HG02870 (cell line): ENCODE measurements around the gene PLRG1.

ENCODE experiments used
- ATAC-seq: cut with Tn5 transposase; IDR thresholded peaks from one replicate; pipeline ENCODE4 v1.9.1; 2021; ENCODE audit warnings: mild to moderate bottlenecking, moderate library complexity; ENCODE audit not compliant: unreplicated experiment

PLRG1 gene

GRCh38 chr4:154526151-154526550 lies 24.0 kb downstream of the PLRG1 start:
- ATAC-seq, result peak; percentile 66

DNA sequence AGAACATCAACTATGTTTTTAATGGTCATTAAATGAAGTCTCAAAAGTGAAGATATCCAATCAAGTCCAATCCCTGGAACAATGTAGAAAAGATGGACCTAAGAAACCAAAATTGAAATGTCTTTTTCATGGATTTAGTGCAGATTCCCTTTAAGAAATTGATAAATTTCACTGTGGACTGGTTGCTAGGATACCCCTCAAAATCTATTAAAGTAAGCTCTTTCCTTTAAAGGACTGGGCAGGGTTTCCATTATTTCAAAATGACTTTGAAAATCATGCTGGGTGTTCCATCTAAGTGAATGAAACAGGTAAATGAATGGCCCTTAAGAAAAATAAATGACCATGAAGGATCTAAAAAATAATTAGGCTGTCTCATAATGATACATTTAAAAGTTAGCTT lies 28.6 kb downstream of the PLRG1 start:
- no peak for ATAC-seq

DNA sequence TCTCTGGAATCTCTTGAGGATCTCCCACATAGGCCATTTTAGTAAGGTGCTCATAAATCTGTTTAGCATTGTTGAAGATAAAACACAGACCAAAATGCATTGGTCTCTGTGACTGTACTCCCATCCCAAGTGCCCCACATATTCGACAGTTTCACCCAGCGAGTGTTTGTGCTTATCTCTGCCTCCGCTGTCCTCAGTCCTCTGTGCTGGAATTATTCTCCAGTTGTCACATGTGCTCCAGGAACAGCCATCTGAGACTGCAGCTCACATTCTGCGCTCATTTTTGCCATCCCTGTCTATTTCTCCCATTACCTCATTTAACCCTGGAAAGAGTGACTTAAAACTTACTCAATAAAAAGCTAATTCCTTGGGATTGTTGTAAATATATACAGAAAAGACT lies 31.0 kb downstream of the PLRG1 start:
- ATAC-seq, result no peak

DNA sequence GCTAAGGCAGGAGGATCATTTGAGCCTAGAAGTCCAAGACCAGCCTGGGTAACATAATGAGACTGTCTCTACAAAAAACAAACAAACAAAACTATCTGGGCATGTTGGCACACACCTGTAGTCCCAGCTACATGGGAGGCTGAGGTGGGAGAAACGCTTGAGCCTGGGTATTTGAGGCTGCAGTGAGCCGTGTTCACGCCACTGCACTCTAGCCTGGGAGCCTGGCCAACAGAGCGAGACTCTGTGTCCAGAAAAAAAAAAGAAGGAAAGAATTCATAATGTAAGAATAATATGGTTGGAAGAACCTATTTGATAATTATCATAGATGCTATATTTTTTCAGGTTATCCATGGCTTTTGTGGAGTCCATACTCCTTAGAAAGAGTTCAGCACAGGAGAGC lies 32.6 kb downstream of the PLRG1 start:
- no peak for ATAC-seq

DNA sequence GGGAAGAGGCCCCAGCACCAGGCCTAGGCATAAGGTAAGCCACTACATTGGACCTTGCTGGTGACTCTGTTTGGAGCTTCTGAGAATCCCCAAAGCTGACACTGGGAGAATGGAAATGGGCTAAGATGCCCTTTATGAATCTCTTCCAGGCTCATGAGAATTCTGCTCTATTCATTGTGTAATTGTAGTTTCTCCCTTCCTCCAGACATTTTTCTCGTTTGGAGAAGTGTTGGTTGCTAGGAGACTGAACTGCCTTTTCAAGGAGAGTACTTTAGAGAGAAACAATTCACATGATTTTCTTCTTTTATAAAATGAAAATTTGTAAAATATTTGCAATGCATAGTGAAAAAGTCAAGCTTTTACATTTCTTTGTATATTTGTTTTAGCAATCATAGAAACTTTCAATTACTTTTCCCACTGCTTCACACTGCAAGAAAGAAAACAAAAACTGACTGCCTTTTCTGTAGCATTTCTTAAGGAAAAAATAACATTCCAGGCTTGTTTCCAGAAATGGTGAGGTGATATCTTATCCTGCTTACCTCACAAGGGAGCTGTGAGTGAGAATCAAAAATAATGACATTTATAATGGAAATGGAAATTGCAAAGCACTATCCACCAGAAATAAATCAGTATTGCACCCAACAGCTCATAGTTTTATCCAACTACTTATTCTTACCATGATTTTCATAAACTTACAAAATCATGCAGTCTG lies 33.7 kb downstream of the PLRG1 start:
- ATAC-seq, result no peak

- ATAC-seq, result no peak
These were observed 38.2 kb downstream of the PLRG1 start for GRCh38 chr4:154511981-154512380.

GRCh38 chr4:154511548-154511947 lies 38.7 kb downstream of the PLRG1 start:
- ATAC-seq, result no peak

GRCh38 chr4:154507156-154507555 lies 43.0 kb downstream of the PLRG1 start:
- no peak for ATAC-seq

- peak; percentile 50 for ATAC-seq
These were observed 43.9 kb downstream of the PLRG1 start for GRCh38 chr4:154506253-154506652.

GRCh38 chr4:154503598-154503997 lies 46.6 kb downstream of the PLRG1 start:
- ATAC-seq, result no peak

DNA sequence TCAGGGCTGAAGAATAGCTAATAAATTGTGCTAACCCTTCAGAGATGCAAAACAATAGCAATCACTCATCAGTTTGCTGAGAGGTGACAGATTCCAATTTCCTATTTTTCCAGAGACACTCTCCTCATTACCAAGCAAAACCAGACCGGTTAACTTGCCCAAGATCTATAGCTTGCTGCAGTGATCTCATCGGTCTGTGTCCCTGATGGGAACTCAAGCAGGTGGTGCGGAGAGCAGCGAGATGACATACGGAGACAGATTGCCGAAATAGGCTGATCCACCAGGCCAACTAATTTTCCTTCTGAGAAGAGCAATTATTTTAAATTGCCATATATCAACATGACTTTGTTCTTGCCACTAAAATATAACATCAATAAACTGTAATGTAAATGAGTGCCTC lies 48.1 kb downstream of the PLRG1 start:
- ATAC-seq, result no peak

DNA sequence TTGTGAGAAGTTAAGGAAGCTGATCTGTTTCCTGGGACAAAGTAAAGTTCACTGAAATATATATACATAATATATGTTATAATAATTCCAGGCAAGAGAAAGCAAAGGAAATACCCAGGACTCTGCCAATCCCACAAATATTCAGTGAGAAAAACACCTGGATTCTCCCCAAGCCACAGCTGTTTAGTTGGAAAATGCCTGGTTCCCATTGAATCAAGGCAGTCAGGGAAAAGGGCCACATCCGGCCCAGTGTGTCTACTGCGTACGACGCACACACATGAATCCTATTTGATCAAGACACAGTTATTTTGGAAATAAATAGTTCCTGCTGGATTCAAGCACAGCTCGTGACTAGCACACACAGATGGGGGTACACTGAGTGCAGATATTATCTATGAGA lies 52.3 kb downstream of the PLRG1 start:
- ATAC-seq, result no peak

- ATAC-seq, result no peak
These were observed 54.3 kb downstream of the PLRG1 start for GRCh38 chr4:154495867-154496266.

DNA sequence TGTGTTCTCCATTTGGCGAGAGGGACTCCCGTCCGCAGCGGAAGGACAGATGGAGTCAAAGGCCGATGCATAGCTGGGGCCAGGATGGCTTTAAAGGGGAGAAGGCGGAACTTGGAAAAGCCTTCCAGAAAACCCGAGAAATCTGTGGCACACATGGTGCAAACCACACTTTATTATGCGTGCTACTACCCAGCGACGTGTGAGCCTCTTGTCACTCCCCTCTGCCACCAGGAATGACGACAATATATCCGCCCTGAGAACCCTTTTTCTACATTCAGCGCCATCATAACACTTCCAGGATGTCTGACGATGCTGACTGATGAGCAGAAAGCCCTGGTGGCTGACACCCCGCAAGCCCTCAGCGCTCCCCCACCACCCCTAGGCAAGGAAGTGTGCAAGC lies 57.9 kb downstream of the PLRG1 start:
- no peak for ATAC-seq

DNA sequence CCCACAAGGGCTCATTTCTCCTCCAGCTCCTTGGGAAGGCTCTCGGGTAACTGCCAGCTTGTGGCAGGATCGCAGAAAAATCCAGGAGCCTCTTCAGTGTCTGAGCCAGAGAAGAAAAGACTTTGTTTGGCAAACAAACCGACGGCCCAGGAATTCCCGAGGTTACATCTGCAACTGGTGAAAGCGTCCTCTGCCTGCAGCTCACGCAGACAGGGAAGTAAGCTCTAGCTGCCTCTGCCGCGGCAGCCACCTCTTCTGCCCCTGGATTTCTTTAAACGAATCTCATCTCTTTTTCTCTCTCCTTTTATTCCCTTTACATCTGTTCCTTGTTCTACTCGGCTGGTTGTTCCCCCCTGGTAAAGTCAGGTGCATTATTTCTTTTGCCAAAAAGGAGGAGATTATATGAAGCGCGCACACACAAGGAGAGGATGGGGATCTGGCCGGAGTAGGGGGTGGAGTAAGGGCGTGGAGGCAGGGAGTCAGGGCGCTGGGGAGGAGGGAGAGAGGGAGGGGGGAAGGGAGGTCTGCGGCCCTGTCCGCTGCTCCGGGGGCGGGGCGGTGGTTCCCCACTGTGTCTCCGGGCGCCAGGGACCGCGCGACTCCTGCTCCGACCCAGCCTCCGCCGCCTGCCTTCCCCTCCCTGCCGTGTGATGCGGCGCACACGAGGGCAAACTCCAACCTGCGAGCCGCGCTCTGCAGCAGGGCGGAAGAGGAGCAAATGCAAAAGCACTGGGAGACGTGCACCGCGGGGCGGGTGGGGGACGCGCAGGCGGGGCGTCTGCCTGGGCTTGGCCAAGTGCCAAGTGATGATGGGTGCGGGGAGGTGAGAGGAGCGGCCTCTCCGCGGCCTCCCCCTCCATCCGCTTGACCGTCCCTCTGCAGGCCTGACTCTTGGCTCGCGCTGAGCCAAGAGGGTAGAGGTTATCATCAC lies 58.6 kb downstream of the PLRG1 start, which contains the start of gene DCHS2:
Gene DCHS2, minus strand, starts transcription at position 459 of the 931 bp plus-strand sequence. Its CDS starts 444 bp downstream, at position 15.
- no peak for ATAC-seq

- ATAC-seq, result peak; percentile 45
These were observed 59.4 kb downstream of the PLRG1 start for GRCh38 chr4:154490583-154491340.

GRCh38 chr4:154490234-154490582 lies 60.0 kb downstream of the PLRG1 start:
- no peak for ATAC-seq

DNA sequence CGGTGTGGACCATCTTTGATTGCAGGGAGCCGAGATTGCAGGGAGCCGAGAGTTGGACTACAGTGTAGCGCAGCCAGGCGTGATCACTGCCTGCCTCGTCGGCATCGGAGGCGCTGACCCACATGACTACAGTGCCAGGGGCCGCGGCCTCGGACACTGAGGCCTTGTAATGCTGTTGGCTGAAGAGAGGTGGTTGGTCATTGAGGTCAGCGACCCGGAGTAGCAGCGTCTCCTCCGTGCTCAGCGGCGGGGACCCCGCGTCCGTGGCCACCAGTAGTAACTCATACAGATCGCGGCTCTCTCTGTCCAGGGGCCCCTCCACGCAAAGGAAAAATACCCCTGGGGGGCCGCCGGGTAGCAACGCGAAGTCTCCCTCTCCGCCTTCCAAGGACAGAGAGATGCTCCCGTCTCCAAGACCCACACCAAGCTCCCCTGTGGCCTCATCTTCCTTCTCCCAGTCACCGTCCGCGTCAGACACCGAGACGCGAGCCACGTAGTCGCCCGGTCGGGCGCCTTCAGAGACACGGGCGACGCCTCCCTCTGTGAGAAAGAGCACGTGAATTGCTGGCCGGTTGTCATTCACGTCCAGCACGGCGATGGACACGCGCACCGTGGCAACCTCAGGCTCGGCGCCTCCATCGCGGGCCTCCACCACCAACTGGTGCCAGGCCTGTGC lies 60.5 kb downstream of the PLRG1 start:
- no peak for ATAC-seq

DNA sequence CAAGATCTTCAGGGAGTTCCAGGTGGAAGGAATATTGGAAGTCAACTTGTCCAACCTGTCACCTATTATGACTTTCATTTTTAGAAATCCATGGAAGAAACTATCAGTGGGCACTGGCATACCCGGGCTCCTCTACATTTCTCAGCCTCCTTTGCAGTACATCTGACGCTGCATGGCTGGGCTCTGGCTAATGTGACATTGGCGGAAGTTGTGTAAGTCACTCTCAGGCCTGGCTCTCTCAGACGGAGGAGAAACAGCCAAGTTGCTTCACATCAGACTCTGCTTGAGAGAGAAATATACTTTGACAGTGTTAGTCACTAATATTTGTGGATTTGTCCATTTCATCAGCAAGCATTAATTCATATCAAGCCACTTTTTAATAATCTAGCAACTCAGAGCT lies 63.1 kb downstream of the PLRG1 start:
- ATAC-seq, result no peak

GRCh38 chr4:154485127-154485773 lies 65.0 kb downstream of the PLRG1 start:
- peak; percentile 98 for ATAC-seq
